Brain microvascular endothelial cell (primary cell): ENCODE measurements around the gene SLC31A2.

ENCODE experiments used
- DNase-seq: peaks from one replicate; pipeline ENCODE4 v3.0.0-alpha.2; 2020
- H3K27ac ChIP-seq: fragments of 250-450 bp; sonication (Bioruptor Pico); 2 replicates; pipeline ENCODE4 v1.5.1; 2020; ENCODE audit warnings: mild to moderate bottlenecking, moderate library complexity
- H3K27me3 ChIP-seq: fragments of 250-450 bp; sonication (Bioruptor Pico); replicated peaks from 2 replicates; pipeline ENCODE4 v1.5.1; 2020; ENCODE audit warnings: mild to moderate bottlenecking
- H3K36me3 ChIP-seq: fragments of 250-450 bp; sonication (Bioruptor Pico); replicated peaks from 2 replicates; pipeline ENCODE4 v1.5.1; 2020; ENCODE audit warnings: mild to moderate bottlenecking
- H3K4me3 ChIP-seq: 2 replicates; pipeline ENCODE4 v1.5.1; 2011; ENCODE audit warnings: low read depth, mild to moderate bottlenecking, control low read depth, low read length, moderate library complexity
- CTCF ChIP-seq: IDR thresholded peaks from 2 replicates; pipeline ENCODE4 v1.5.1; 2011; ENCODE audit warnings: low read depth, mild to moderate bottlenecking, moderate library complexity, low read length, control low read depth, inconsistent platforms; ENCODE audit errors: missing control alignments
- in situ Hi-C: cut with HindIII; loops from 2 replicates; pipeline ENCODE4 v1.10.0; 2017; ENCODE audit warnings: low sequenced_read_pairs, low pct_ligation_motif_present

The SLC31A2 gene

GRCh38 chr9:113151696-113152630, 1.2 kb downstream of the SLC31A2 start:
- no peak for TF ChIP-seq CTCF
- DNase-seq, result no peak
- Histone ChIP-seq H3K27ac (no peak overlapping the region), H3K4me3 (peak overlapping the region; percentile 85), H3K27me3 (no peaks in the 10 kb centered on the region), H3K36me3 (no peaks in the 10 kb centered on the region)
- in situ Hi-C loops, result no loop called here

GRCh38 chr9:113152699-113153098, 1.9 kb downstream of the SLC31A2 start:
- H3K27ac ChIP-seq, result no peak overlapping the region
- no peak overlapping the region for H3K4me3 ChIP-seq
- in situ Hi-C loops, result no loop called here
- DNase-seq, result no peak
- no peaks in the 10 kb centered on the region for H3K36me3 ChIP-seq
- H3K27me3 ChIP-seq, result no peaks in the 10 kb centered on the region
- TF ChIP-seq CTCF, result no peak

- no peak for DNase-seq
- in situ Hi-C loops, result no loop called here
- Histone ChIP-seq H3K27me3 (no peaks in the 10 kb centered on the region), H3K4me3 (no peak overlapping the region), H3K27ac (no peak overlapping the region), H3K36me3 (peaks cover 4% of the 10 kb centered on the region)
- no peak for TF ChIP-seq CTCF
Measured at GRCh38 chr9:113153599-113153998, 2.8 kb downstream of the SLC31A2 start.

DNA sequence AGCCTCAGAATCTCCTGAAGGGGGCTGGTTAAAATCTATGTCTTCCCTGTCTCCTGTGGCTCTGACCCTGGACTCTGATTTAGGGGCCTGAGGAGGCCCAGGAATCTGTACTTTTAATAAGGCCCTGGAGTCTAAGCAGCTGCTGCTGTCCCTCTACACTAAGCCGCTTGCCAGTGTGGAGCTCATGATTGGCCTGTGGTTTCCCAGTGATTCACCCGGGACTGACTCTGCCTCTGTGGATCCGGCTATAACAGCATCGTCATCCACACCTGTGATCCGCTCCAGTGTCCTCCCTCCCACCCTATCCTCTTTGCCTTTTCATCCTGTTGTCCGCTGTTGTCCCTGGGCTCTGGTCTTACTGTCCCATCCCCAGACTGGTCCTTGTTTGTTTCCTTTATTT, 3.7 kb downstream of the SLC31A2 start:
- in situ Hi-C loops, result no loop called here
- no peak overlapping the region for H3K27ac ChIP-seq
- no peak overlapping the region for H3K4me3 ChIP-seq

GRCh38 chr9:113154946-113155345, 4.1 kb downstream of the SLC31A2 start:
- no peak overlapping the region for H3K27ac ChIP-seq

More for the DNA sequence above, 3.7 kb downstream of the SLC31A2 start:
- H3K36me3 ChIP-seq, result peaks cover 6% of the 10 kb centered on the region
- DNase-seq, result peak; percentile 61
- TF ChIP-seq CTCF, result no peak
- H3K27me3 ChIP-seq, result no peaks in the 10 kb centered on the region

More at GRCh38 chr9:113154946-113155345, 4.1 kb downstream of the SLC31A2 start:
- no peak for DNase-seq
- Histone ChIP-seq H3K27me3 (no peaks in the 10 kb centered on the region), H3K36me3 (peaks cover 6% of the 10 kb centered on the region), H3K4me3 (no peak overlapping the region)
- in situ Hi-C loops, result no loop called here
- no peak for TF ChIP-seq CTCF
